HG02759 (cell line): ENCODE data around the gene FSCN2.

Experiments
- ATAC-seq: cut with Tn5 transposase; IDR thresholded peaks from one replicate; pipeline ENCODE4 v1.9.1; 2021; ENCODE audit warnings: mild to moderate bottlenecking, moderate library complexity; ENCODE audit not compliant: unreplicated experiment

Gene FSCN2

GRCh38 chr17:81552244-81553017 is 24.3 kb downstream of the FSCN2 start, which contains the start of gene FAAP100:
TSS of gene FAAP100 (minus strand) at chr17:81552353. CDS start at chr17:81552330, 23 bp downstream.
- peak; percentile 48 for ATAC-seq

GRCh38 chr17:81553018-81553615 is 24.9 kb downstream of the FSCN2 start:
- ATAC-seq = peak; percentile 40

GRCh38 chr17:81553616-81554181 is 25.5 kb downstream of the FSCN2 start:
- ATAC-seq = no peak

GRCh38 chr17:81556175-81556691 is 28.1 kb downstream of the FSCN2 start:
- no peak for ATAC-seq

GRCh38 chr17:81556863-81557262 is 28.7 kb downstream of the FSCN2 start:
- ATAC-seq = no peak

GRCh38 chr17:81557276-81558114 is 29.3 kb downstream of the FSCN2 start:
- no peak for ATAC-seq

- no peak for ATAC-seq
Observed at GRCh38 chr17:81558115-81558468, 29.9 kb downstream of the FSCN2 start.

- ATAC-seq = no peak
Observed at GRCh38 chr17:81558941-81559806, 31.0 kb downstream of the FSCN2 start.

GRCh38 chr17:81561494-81561885 is 33.3 kb downstream of the FSCN2 start:
- no peak for ATAC-seq

- ATAC-seq = no peak
Observed at GRCh38 chr17:81563861-81564586, 35.8 kb downstream of the FSCN2 start.

- no peak for ATAC-seq
Observed at GRCh38 chr17:81564778-81565177, 36.6 kb downstream of the FSCN2 start.

GRCh38 chr17:81565231-81565630 is 37.1 kb downstream of the FSCN2 start:
- ATAC-seq = no peak

- ATAC-seq = no peak
Observed at GRCh38 chr17:81566461-81567126, 38.4 kb downstream of the FSCN2 start.

GRCh38 chr17:81567191-81567590 is 39.0 kb downstream of the FSCN2 start:
- ATAC-seq = no peak

GRCh38 chr17:81568416-81568815 is 40.2 kb downstream of the FSCN2 start:
- ATAC-seq = no peak

GRCh38 chr17:81569986-81570514 is 41.9 kb downstream of the FSCN2 start:
- no peak for ATAC-seq

- ATAC-seq = no peak
Observed at GRCh38 chr17:81570964-81571363, 42.8 kb downstream of the FSCN2 start.

GRCh38 chr17:81572563-81573168 is 44.5 kb downstream of the FSCN2 start:
- ATAC-seq = no peak
